K562 (cell line): ENCODE data around the gene TRMT112. TPM values are rescaled to one million over a fixed set of nuclear protein-coding genes. Genes with fewer than 3 reads are reported as not detected.

Experiments used
- ATAC-seq: fragments of 200-7000 bp; cut with Tn5 transposase; 3 replicates; pipeline ENCODE4 v1.9.1; 2020; ENCODE audit warnings: moderate library complexity
- BruUV-seq: library from RNA; stranded (reverse); fragments of 400-500 nt; replicated peaks from 2 replicates; lab custom pipeline; 2021; lab: Mats Ljungman, UMichigan
- CTCF ChIA-PET: fragments of 300-600 bp; formaldehyde crosslinking; extraction: SDS; loops from one replicate; lab custom pipeline; 2021; ENCODE audit warnings: low intra/inter-chr PET ratio; lab: Yijun Ruan, JAX
- POLR2A ChIA-PET: fragments of 300-600, 350-650 bp; sonication (Branson Sonifier 250); formaldehyde crosslinking; extraction: SDS; loops from one replicate; lab custom pipeline; 2021; ENCODE audit warnings: antibody characterized with exemption, inconsistent platforms; lab: Yijun Ruan, JAX
- DNase-seq, 4 experiments: peaks; one replicate each; pipeline versions ENCODE4 v3.0.0 to v3.0.0-alpha.2; 2011 to 2018; ENCODE audit warnings: low spot score in 3 of 4, mixed read lengths in 3 of 4; ENCODE audit errors: extremely low read depth in 1 of 4
- FAIRE-seq: peaks from 2 replicates; lab custom pipeline; 2011; peaks lifted over from hg19 to GRCh38; lab: Jason Lieb, UNC
- H2AFZ ChIP-seq: 2 replicates; pipeline ENCODE4 v1.6.0; 2011; ENCODE audit warnings: low read depth, low read length, control low read depth, inconsistent platforms
- H3K27ac ChIP-seq: fragments of 200-600 bp; 3 replicates; pipeline ENCODE4 v1.8.0; 2011; ENCODE audit warnings: low read depth, mild to moderate bottlenecking, control low read depth, inconsistent platforms, low read length, moderate library complexity, mixed read lengths; ENCODE audit errors: extremely low read depth
- H3K27me3 ChIP-seq, 2 experiments: fragments of 300-600 bp in 1 of 2; 2 replicates in 1 of 2; 3 replicates in 1 of 2; pipeline versions ENCODE4 v1.6.0 to v1.8.0; 2011; ENCODE audit warnings: inconsistent platforms in 2 of 2, low read length in 2 of 2, mild to moderate bottlenecking in 1 of 2, mixed read lengths in 1 of 2, moderate library complexity in 1 of 2; ENCODE audit not compliant: control insufficient read depth in 2 of 2, insufficient read depth in 2 of 2
- H3K36me3 ChIP-seq: fragments of 300-600 bp; 3 replicates; pipeline ENCODE4 v1.8.0; 2011; ENCODE audit warnings: mild to moderate bottlenecking, low read length, inconsistent platforms; ENCODE audit not compliant: control insufficient read depth, insufficient read depth
- H3K4me1 ChIP-seq, 2 experiments: fragments of 200-600 bp in 1 of 2; replicated peaks in 1 of 2; 2 replicates in 1 of 2; 3 replicates in 1 of 2; pipeline versions ENCODE4 v1.5.1 to v1.8.0; 2011; ENCODE audit warnings: inconsistent platforms in 2 of 2, low read length in 2 of 2, mild to moderate bottlenecking in 1 of 2, mixed read lengths in 1 of 2, moderate library complexity in 1 of 2; ENCODE audit not compliant: control insufficient read depth in 2 of 2, insufficient read depth in 2 of 2
- H3K4me2 ChIP-seq: 2 replicates; pipeline ENCODE4 v1.6.1; 2011; ENCODE audit warnings: low read length, control low read depth, inconsistent platforms, mixed read lengths; ENCODE audit not compliant: insufficient read depth
- H3K4me3 ChIP-seq: fragments of 200-600 bp; sonication (generic), shearing (Covaris generic); 2 replicates; pipeline ENCODE4 v1.5.1; 2016; ENCODE audit warnings: control low read depth, inconsistent platforms
- H3K79me2 ChIP-seq: fragments of 200-600 bp; 3 replicates; pipeline ENCODE4 v1.8.0; 2011; ENCODE audit warnings: low read length, inconsistent platforms; ENCODE audit not compliant: control insufficient read depth, insufficient read depth
- H3K9ac ChIP-seq, 2 experiments: 2 replicates each; pipeline versions ENCODE4 v1.6.0 to v1.6.1; 2011; ENCODE audit warnings: low read depth in 2 of 2, low read length in 2 of 2, control low read depth in 1 of 2, inconsistent platforms in 1 of 2, mild to moderate bottlenecking in 1 of 2, mixed read lengths in 1 of 2; ENCODE audit not compliant: insufficient read depth in 1 of 2
- H3K9me1 ChIP-seq: one replicate; pipeline ENCODE4 v1.6.0; 2011; ENCODE audit warnings: inconsistent platforms, mild to moderate bottlenecking, low read length, moderate library complexity; ENCODE audit not compliant: control insufficient read depth, insufficient read depth
- H3K9me3 ChIP-seq: replicated peaks from 2 replicates; pipeline ENCODE4 v1.5.1; 2011; ENCODE audit warnings: low read depth, low read length, inconsistent platforms; ENCODE audit not compliant: control insufficient read depth, insufficient read depth
- H4K20me1 ChIP-seq: replicated peaks from 2 replicates; pipeline ENCODE4 v1.6.1; 2011; ENCODE audit warnings: low read length, inconsistent platforms, mixed read lengths; ENCODE audit not compliant: control insufficient read depth, insufficient read depth
- CXXC5 ChIP-seq: fragments of 250-450 bp; sonication (Bioruptor Pico); IDR thresholded peaks from 2 replicates; pipeline ENCODE4 v1.8.0; 2022; ENCODE audit warnings: inconsistent platforms, mild to moderate bottlenecking, moderate library complexity
- ELF1 ChIP-seq: fragments of 200-800 bp; sonication (Bioruptor generic); IDR thresholded peaks from 2 replicates; pipeline ENCODE4 v1.6.1; 2016; ENCODE audit warnings: missing genetic modification characterization, missing compliant biosample characterization
- ETS1 ChIP-seq: conservative IDR thresholded peaks from 2 replicates; pipeline ENCODE4 v1.6.1; 2011; ENCODE audit warnings: low read depth, mild to moderate bottlenecking, low read length; ENCODE audit not compliant: control insufficient read depth
- GABPB1 ChIP-seq: sonication (generic); formaldehyde crosslinking; IDR thresholded peaks from 2 replicates; pipeline ENCODE4 v1.8.0; 2022; ENCODE audit warnings: mild to moderate bottlenecking, missing genetic modification reagents
- GTF2E2 ChIP-seq: fragments of 200-800 bp; sonication (Bioruptor generic); IDR thresholded peaks from 2 replicates; pipeline ENCODE4 v1.6.1; 2016; ENCODE audit warnings: missing genetic modification characterization, missing compliant biosample characterization
- KDM1A ChIP-seq, 2 experiments: fragments of 450-650 bp; IDR thresholded peaks; 2 replicates each; pipeline ENCODE4 v1.6.1; 2016; ENCODE audit warnings: mild to moderate bottlenecking in 2 of 2
- MBD2 ChIP-seq: sonication (generic); IDR thresholded peaks from 2 replicates; pipeline ENCODE4 v1.6.1; 2016; ENCODE audit warnings: low read depth, borderline replicate concordance
- NRF1 ChIP-seq, 2 experiments: fragments of 450-650 bp; IDR thresholded peaks in 1 of 2; conservative IDR thresholded peaks in 1 of 2; 2 replicates each; pipeline ENCODE4 v1.6.1; 2014; ENCODE audit warnings: mild to moderate bottlenecking in 2 of 2
- POLR2H ChIP-seq: IDR thresholded peaks from 2 replicates; pipeline ENCODE4 v1.6.1; 2016; ENCODE audit warnings: missing genetic modification characterization, low read depth, mild to moderate bottlenecking, control low read depth, missing compliant biosample characterization, moderate library complexity
- RB1 ChIP-seq: fragments of 450-650 bp; IDR thresholded peaks from 2 replicates; pipeline ENCODE4 v1.6.1; 2017; ENCODE audit warnings: low read depth, mild to moderate bottlenecking
- SAP30 ChIP-seq: fragments of 200-600 bp; sonication (generic); IDR thresholded peaks from 2 replicates; pipeline ENCODE4 v1.6.1; 2012; ENCODE audit warnings: borderline replicate concordance, low read depth, mild to moderate bottlenecking, moderate library complexity, low read length, control low read depth, inconsistent platforms; ENCODE audit not compliant: insufficient read depth, poor library complexity, severe bottlenecking
- TFAP4 ChIP-seq: sonication (generic); formaldehyde crosslinking; IDR thresholded peaks from 2 replicates; pipeline ENCODE4 v1.8.0; 2022; ENCODE audit warnings: missing genetic modification reagents, mild to moderate bottlenecking, moderate library complexity, borderline replicate concordance
- THAP12 ChIP-seq: fragments of 250-450 bp; sonication (Bioruptor Pico); IDR thresholded peaks from 2 replicates; pipeline ENCODE4 v1.9.0; 2021; ENCODE audit warnings: mild to moderate bottlenecking, inconsistent platforms
- U2AF2 ChIP-seq: fragments of 200-400 bp; formaldehyde crosslinking; optimal IDR thresholded peaks from 2 replicates; pipeline ENCODE3; 2017; ENCODE audit warnings: low read depth, mild to moderate bottlenecking, low read length
- ZKSCAN1 ChIP-seq: fragments of 150-350 bp; IDR thresholded peaks from 2 replicates; pipeline ENCODE4 v1.6.1; 2016; ENCODE audit warnings: low read depth, low read length
- ZNF408 ChIP-seq: fragments of 250-450 bp; sonication (Bioruptor Pico); IDR thresholded peaks from 2 replicates; pipeline ENCODE4 v1.4.0; 2020; ENCODE audit warnings: low read depth, mild to moderate bottlenecking, moderate library complexity
- ZNF77 ChIP-seq: fragments of 250-450 bp; sonication (Bioruptor Pico); IDR thresholded peaks from 2 replicates; pipeline ENCODE4 v1.5.0; 2020
- WGBS: fragments of 100-300 bp; shearing (Covaris generic); methylation state at CpG from one replicate; pipeline ENCODE4 v1.1.6; 2016; ENCODE audit warnings: low coverage, mixed read lengths; ENCODE audit not compliant: insufficient coverage; ENCODE audit errors: missing lambda C conversion rate; 5-methylcytosine and 5-hydroxymethylcytosine counted together
- in situ Hi-C: fragments of 300-500 bp; cut with MboI; formaldehyde crosslinking; loops from 4 replicates; pipeline ENCODE4 v1.15.0; 2018; ENCODE audit warnings: inconsistent platforms, mixed read lengths
- intact Hi-C: fragments of 100-400 bp; cut with micrococcal nuclease; formaldehyde crosslinking; loops from 2 replicates; pipeline ENCODE4 v1.14.2; 2022
- polyA plus RNA-seq, 8 experiments: library from polyadenylated mRNA; depleted of rRNA in 4 of 8; stranded (reverse) in 5 of 8; unstranded in 3 of 8; fragments of >200 nt; fragmentation: Nextera tagmentation in 2 of 8; fragmentation: Illumina TruSeq in 1 of 8; extraction: Ambion mirVana in 2 of 8; extraction: Trizol in 1 of 8; gene quantifications; 2 replicates each; pipeline versions ENCODE4 v1.2.1 to v1.2.3, GENCODE V29; 2011 to 2014; ENCODE audit warnings: inconsistent platforms in 1 of 8, missing spikeins in 1 of 8
- total RNA-seq, 7 experiments: library from RNA; depleted of rRNA in 6 of 7; stranded (reverse); fragments of >200 nt in 6 of 7; fragmentation: Illumina TruSeq in 2 of 7; extraction: Trizol in 2 of 7; gene quantifications; 2 replicates each; pipeline versions ENCODE4 v1.2.1 to v1.2.3, GENCODE V29; 2011 to 2021; ENCODE audit warnings: low replicate concordance in 1 of 7

Gene TRMT112
- total and polyA plus RNA-seq, 9 of the 15 experiments (the other 6 are each of a cell fraction or from before 2014, with no cell fraction given): 162 to 444 (median 300) TPM

GRCh38 chr11:64305075-64305690 lies 12.2 kb downstream of the TRMT112 start, which contains the start of gene ESRRA:
Gene ESRRA, plus strand, starts transcription at chr11:64305524. Its CDS starts 1,656 bp downstream, at chr11:64307180.
- ATAC-seq (peak; percentile 83), FAIRE-seq (peak; percentile 96), DNase-seq (peak; percentile 95 to 99 (median 98))
- Histone ChIP-seq H3K36me3 (peaks cover 25% of the 10 kb centered on the region; the same call in 2 of the 3 replicates), H3K27me3 (no peaks in the 10 kb centered on the region), H3K9me1 (peaks cover 5% of the 10 kb centered on the region), H3K4me2 (peak within 1 kb of the TSS; percentile 100), H4K20me1 (no peaks in the 10 kb centered on the region; the same call in 1 of the 2 replicates), H3K27ac (peak within 1 kb of the TSS; percentile 100), H3K9me3 (no peaks in the 10 kb centered on the region), H3K4me1 (peaks cover 32 to 46% of the 10 kb centered on the region in 2 experiments), H2AFZ (peak within 1 kb of the TSS; percentile 93), H3K4me3 (peak within 1 kb of the TSS; percentile 93), H3K79me2 (peaks cover 43% of the 10 kb centered on the region), H3K9ac (peak within 1 kb of the TSS; percentile 98 to 100)
- in situ Hi-C loops (no loop called here), intact Hi-C loops (loop anchor here (2.0 to 10.0 kb wide), 4 partner anchors 34 to 470 kb away; partner anchors contain the start of genes FKBP2, MARK2 and PPP1R14B)
- POLR2A ChIA-PET: interaction anchor here (0.5 to 5.8 kb wide), 11 partner anchors 20 to 580 kb away, joined by 3 to 68 read pairs (median 4); partner anchors contain the start of genes BAD, FERMT3 and PPP1R14B
- no TSS peak for BruUV-seq
- WGBS: 0% methylated on average over 32 of the region's 81 CpGs
- CTCF ChIA-PET: interaction anchor here (1.4 kb wide), 1 partner anchor 101 kb away, joined by 10 read pairs; no protein-coding TSS in a partner anchor
- TF ChIP-seq ETS1 (peak; percentile 42; the same call in 1 of the 2 replicates), TFAP4 (CRISPR knock-in tag) (peak; percentile 95), MBD2 (peak; percentile 34; the same call in 1 of the 2 replicates), THAP12 (CRISPR knock-in tag) (peak; percentile 55; the same call in 1 of the 2 replicates), ZNF408 (no peak), NRF1 (conservative IDR thresholded peaks at IDR 0.05 in 1 of 2, IDR thresholded peaks at IDR 0.05 in 1 of 2) (peak; percentile 98), U2AF2 (no peak), KDM1A (IDR thresholded peaks at IDR 0.05) (no peak), SAP30 (peak; percentile 60), GTF2E2 (tag) (0 out of 2 replicates have a peak, but pooled peaks have one; percentile 18), RB1 (peak; percentile 15; the same call in 1 of the 2 replicates), POLR2H (tag) (0 out of 2 replicates have a peak, but pooled peaks have one; percentile 50), GABPB1 (no peak), ELF1 (0 out of 2 replicates have a peak, but pooled peaks have one; percentile 34), ZKSCAN1 (no peak), CXXC5 (peak; percentile 80), ZNF77 (CRISPR knock-in tag) (no peak)
